GM19239 (cell line): Measurements from ENCODE around the gene MAD1L1.
"Not testable (repeated sequence)": the region's sequence is repeated elsewhere in the genome, so short reads cannot be mapped to it uniquely, and the experiment has no call there.

ENCODE experiments used
- DNase-seq: peaks from one replicate; pipeline ENCODE4 v3.0.0; 2011; ENCODE audit warnings: low spot score; ENCODE audit not compliant: insufficient read length
- FAIRE-seq: peaks from 2 replicates; lab custom pipeline; 2011; peaks lifted over from hg19 to GRCh38; lab: Jason Lieb, UNC

MAD1L1 gene

DNA sequence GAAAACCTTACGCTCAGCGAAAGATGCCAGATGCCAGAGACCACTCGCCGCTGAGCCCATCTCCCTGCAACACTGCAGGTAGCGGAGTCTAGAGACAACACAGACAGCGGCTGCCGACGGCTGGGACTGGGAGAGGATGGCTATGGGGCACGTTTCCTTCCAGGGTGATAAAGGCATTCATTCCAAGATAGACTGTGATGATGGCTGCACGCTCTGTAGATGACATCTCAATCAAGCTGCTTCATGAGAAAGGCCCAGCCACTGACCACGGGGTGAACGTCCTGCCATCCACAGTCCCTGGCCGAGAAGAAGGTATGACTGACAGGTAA is 394.2 kb downstream of the MAD1L1 start:
- not testable (repeated sequence) for FAIRE-seq, DNase-seq

DNA sequence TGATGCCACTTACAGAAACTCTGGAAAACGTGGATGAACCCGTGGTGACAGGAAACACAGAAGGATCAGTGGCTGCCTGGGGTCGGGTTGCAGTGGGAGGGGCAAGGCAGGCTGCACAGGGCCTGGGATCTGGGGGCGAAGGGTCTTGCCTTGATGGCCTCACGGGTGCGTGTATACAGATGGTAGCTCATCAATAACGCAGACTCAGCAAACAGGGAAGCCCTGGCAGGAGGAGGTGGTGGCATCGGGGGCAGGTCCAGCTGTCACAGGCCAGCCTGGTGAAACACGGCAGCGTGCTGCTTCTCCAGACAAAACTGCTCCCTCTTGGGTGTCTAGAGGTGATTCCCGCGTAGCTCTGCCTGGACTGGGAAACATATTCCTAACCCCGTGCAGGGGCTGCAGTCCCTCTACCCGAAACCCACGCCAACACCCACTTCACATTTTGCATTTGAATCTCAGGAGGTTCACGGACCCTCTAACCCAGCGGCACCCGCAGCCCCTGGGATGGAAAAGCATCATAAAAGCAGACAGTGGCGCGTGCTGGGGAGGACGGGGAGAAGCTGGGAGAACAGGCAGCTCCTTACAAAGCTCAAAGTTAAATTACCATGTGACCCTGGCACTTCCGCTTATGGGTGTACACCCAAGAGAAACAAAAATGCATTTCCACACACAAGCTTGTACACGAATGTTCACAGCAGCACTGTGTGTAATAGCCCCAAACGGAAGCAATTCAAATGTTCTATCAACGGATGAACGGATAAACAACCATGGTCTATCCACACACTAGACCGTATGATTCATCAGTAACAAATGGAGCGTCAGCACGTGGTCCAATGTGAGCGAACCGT is 394.8 kb downstream of the MAD1L1 start:
- FAIRE-seq: not testable (repeated sequence)

DNA sequence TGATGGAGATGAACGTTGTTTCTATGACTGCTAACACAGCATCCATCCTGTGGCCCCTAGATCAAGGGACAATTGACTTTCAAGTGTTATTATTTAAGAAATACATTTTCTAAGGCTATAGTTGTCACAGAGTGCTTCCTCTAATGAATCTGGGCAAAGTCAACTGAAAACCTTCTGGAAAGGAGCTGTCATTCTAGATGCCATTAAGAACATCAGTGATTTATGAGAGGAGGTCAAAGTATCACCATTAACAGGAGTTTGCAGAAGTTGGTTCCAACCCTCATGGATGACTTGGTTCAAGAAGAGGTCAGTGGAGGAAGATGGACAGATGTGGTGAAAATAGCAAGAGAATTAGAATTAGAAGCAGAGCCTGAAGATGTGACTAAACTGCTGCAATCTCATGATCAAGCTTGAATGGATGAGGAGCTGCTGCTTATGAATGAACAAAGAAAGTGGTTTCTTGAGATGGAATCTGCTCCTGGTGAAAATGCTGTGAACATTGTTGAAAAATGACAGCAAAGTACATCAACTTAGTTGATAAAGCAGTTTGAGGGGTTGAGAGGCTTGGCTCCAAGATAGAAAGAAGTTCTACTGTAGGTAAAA is 400.7 kb downstream of the MAD1L1 start:
- not testable (repeated sequence) for FAIRE-seq, DNase-seq

More for the DNA sequence above, 394.8 kb downstream of the MAD1L1 start:
- not testable (repeated sequence) for DNase-seq

DNA sequence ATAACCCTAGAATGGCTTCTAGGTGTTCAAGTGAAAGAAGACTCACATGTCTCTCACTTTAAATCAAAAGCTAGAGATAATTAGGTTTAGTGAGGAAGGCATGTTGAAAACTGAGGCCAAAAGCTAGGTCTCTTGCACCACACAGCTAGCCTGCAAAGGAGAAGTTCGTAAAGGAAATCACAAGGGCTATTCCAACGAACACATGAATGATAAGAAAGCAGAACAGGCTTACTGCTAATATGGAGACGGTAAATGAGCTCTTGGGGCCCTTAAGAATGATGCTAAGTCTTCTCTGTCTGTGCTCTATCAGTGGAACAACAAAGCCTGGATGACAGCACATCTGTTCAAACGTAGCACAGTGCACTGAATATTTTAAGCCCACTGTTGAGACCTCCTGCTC is 401.3 kb downstream of the MAD1L1 start:
- not testable (repeated sequence) for FAIRE-seq, DNase-seq

DNA sequence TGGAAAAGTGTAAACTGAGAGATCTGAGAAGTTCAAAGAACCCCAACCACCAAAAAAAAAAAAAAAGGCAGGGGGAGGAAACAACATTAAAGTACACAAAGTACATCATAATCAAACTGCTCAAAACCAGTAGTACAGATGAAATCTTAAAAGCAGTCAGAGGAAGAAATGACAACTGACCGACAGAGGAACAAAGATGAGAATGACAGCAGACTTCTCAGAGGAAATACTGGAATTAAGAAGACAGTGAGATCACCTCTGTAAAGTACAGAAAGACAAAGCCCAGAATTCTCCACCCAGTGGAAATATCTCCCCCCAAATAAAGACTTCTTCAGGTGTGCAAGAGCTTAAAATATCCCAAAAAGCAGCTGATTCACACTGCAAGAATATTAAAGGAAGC is 403.1 kb downstream of the MAD1L1 start:
- not testable (repeated sequence) for DNase-seq, FAIRE-seq

DNA sequence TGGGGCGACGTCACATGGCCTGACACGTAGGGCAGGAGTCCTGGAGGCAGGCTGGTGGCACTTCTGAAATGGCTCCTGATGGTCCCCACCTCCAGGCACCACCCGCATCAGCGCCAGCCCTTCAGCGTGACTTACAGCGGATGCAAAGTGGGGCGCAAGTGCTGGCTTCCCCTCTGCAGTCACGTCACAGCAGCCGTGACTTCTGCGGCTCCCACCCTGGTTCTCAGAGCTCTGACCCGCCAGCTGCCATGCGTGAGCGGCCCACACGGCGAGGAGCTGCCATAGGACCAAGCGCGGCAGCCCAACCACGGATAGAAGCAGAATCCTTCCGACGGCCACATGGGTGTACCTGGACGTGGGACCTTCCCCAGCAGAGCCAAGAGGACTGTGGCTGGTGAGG is 403.6 kb downstream of the MAD1L1 start:
- DNase-seq (no peak), FAIRE-seq (no peak)

DNA sequence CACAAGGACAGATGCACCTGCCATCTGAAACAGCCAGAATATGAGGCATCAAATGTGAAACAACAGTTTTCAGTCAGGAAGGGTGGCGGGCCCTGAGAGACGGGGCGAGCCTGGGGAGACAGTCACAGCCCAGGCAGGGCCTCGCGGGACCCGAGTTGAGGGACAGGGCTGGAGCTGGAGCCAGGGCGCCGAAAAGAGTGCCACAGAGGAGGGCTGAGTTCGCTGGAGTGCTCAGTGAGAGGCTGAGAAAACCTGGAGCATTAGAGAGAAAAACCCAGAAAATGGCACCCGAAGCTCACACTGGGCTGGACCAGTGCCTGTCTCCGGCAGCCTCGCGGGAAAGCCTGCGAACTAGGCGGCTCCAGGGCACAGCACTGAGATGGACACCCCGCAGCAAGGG is 404.6 kb downstream of the MAD1L1 start:
- not testable (repeated sequence) for FAIRE-seq, DNase-seq

DNA sequence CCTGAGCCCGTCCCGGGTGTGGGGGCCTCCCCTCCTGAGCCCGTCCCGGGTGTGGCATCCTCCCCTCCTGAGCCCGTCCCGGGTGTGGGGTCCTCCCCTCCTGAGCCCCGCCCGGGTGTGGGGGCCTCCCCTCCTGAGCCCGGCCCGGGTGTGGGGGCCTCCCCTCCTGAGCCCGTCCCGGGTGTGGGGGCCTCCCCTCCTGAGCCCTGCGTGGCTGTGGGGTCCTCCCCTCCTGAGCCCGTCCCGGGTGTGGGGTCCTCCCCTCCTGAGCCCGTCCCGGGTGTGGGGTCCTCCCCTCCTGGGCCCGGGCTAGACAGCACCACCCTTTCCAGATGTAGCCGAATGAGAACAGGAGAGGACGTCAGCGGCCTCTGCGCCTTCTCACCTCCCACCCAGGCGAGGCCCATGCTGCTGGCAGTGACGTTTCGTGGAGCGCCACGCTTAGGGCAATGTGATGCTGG is 405.2 kb downstream of the MAD1L1 start:
- DNase-seq, FAIRE-seq: not testable (repeated sequence)

DNA sequence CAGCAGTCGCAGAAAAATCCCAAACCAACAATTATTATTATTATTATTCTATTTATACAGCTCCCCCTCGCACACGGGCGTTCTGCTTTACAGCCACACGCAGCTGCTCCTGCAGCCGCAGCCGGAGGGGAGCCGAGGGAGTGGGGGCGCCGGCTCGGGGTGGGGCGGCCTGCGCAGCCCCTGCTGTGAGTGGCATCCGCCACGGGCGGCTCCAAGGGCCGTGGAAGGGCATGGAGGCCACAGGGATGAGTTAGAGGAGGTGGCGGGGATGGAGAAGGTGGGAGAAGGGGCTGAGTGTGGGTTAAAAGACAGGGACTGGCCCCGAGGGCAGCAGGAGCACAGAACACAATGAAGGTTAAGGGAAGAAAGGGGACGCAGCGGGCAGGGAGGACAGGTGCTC is 405.8 kb downstream of the MAD1L1 start:
- FAIRE-seq: not testable (repeated sequence)

DNA sequence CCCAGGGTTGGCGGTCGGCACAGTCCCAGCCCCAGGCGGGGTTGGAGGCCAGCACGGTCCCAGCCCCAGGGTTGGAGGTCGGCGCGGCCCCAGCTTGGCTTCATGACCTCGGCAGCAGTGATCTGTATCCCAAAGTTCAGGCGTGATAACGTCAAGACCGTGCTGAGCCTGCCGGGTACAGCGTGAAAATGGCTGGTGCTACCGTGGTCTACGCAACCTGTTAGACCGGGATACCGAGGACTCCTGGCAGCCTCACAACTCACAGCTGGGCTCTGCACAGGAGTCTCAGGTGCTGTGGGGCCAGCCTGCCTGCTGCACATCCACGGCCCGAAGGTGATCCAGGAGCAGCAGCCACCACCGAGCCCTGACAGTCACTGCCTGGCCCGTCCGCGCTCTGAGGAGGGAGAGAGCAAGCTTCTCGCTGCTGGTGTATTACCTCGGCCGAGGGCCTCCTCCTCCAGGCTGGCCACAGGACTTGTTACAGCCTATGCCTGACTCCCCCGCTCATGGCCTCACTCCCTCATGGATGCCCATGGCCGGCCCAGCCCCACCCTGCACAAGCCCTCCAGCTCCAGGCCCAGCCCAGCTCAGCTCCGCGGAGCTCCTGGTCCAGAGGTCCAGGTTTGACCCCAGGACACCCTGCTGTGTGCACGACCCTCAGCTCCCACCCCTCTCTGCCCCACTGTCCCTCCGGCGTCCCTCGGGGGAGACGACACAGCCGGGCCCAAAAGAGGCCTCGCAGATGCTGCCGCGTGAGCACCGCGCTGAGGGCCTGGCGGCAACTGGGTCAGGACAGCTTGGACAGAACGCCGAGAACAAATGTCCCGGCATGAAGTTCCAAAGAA is 406.6 kb downstream of the MAD1L1 start:
- FAIRE-seq (no peak), DNase-seq (no peak)

More for the DNA sequence above, 405.8 kb downstream of the MAD1L1 start:
- DNase-seq: not testable (repeated sequence)

DNA sequence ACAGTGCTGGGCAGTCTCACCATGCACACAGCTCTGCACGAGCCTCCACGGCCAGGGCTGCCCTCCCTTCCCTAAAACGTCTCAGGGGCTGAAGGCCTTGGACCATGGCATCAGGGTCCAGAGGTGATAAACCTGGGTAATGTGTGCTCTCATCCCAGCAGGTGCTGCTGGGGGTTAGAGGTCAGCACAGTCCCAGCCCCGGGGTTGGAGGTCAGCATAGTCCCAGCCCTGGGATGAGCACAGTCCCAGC is 407.2 kb downstream of the MAD1L1 start:
- FAIRE-seq, DNase-seq: not testable (repeated sequence)

DNA sequence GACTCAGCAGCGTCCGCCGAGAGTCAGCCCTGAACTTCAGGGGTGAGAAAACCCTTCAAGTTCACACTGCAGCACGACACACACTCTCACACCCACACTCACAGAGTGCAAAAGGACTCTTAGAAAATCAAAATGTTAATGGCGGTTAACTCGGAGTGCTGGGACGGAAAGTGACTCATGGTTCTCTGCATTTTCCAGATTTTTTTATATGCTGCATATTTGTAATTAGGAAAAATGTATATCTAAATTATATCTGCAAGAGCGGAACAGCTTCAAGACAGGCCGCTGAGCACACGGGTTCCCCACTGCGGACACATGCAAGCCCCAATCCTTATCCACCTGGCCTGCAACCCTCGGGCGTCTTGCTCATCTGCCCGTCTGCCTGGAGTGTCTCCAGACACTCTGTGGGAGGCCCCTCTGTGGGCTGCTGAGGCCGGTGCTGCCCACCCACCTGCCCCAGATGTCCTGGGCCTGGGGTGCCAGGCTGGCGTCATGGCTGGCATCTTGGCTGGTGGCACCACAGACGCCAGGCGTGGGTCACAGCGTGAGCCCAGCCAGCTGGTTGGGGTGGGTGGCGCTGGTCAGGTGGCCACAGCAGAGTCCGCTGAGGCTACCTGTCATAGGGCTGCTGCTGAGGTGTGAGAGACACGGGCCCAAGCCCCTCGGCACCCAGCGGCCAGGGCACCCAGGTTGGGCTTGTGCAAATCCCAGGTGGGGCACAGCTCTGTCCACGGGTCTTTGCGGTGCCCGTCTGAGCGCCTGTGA is 407.7 kb downstream of the MAD1L1 start:
- FAIRE-seq, DNase-seq: not testable (repeated sequence)

DNA sequence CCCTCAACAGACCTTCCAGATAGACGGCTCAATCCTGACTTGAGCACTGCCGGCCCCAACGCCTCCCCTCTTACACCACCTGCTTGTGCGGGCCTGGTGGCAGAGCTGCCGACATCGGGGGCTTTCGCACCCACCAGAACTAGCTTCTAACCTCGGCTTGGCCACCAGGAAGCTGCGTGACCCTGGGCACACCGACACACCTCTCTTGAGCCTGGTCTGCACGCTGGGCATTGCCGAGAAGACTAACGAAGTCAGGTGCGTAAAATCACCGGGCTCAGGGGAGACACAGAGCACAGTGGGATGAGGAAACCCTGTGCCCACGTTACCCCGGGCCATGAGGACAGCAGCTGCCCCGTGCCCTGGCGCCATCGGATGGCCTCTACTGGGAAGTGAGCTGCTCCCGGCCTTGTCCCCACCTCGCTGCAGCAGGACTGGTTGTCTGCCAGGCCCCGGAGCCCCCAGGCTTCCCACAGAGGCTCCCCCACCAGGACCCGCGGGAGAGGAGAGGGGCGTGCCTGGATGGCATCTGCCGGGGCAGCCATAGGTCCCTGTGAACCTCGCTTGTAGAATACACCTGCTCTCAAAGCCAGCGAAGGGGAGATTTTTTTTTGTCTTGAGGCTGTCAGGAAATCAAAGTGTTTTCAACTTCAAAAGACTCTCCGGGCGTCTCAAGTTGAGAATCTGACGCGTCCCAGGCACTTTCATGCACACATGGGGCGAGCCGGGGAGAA is 408.4 kb downstream of the MAD1L1 start:
- FAIRE-seq, DNase-seq: not testable (repeated sequence)

DNA sequence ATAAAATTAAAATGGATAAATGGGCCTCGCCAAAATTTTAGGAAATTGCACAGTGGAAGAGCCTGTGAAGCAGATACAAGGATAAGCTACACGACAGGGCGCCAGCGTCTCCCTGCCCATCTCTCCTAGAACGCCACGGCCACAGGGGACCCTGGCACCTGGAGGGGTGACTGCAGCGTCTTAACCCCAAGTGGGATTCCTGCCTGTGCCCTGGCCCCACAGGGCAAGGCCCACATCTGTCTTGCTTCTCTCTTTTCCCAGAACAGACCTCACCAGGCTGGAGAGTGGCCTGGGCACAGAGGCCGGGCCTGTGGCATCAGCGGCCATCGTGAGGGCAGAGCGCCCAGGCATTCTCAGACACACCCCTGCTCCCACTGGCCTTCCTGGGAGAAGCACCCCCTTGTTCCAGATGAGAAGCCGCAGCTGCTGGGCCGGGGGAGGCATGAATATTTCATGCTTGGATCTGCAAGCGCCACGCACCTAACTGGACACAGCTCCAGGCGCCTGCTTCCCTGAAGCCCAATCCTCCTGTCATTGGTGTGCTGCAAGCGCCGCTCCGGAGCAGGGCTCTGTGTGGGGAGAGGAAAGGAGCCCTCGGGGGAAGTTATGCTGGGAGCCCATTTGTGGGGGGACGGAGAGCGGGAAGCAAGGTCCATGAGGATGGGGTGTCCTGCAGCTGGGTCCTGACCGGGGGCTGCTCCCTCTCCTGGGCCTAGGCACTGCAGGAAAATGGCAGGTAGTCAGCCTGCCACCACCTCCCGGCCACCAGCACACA is 409.2 kb downstream of the MAD1L1 start:
- FAIRE-seq: no peak
- DNase-seq: no peak

DNA sequence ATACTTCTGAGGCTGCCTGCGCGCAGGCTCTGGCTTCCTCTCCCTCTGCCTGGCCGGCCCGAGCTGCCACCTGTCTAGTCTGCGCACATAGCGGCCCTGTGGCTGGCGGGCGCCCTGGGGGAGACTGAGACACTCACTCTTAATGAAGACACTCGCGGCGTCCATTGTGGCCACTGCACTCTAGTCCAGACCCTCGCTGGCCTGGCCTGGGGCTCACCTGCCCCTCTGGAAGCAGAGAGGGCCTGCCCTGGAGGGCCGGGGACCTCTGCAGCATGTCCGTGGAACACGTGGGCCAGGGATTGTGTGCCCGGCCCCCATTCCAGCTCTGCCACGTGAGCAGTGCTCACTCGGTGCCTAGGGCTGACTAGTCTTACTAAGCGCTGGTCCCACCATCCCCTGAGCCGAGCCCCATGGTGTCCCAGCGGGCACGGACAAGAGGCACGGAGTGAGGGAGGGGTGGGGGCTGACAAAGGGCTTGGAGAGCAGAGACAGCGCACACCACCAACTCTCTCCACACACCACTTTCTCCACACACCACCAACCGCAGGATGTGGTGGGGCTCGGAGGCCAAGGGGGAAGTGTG is 413.4 kb downstream of the MAD1L1 start:
- FAIRE-seq (no peak), DNase-seq (no peak)

DNA sequence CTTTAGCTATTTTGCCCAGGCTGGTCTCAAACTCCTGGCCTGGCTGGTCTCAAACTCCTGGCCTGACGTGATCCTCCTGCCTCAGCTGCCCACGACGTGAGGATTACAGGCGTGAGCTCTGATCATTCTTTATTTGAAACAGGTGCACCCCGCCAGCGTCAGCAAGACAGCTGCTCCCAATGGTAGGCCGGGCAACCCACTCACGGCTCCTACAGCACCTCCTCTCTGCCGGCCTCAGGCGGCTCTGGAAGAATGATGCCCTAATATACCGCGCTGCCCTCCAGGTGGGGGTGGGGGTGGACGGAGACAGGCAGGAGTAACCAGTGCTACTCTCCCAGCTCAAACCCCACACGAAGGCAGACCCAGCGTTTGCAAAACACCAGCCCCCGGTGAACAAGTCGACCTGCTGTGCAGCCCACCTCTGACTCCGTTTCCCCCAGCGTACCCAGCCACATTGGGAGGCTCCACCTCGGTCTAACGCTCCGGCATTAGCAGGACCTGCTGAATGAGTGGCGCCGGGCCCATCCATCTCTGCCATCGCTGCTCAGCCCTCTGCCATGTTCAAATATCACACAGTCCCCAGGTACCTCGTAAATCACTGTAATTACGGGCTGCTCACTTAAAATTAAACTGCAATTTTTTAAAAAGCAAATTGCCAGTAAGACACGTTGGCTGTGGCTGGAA is 414.0 kb downstream of the MAD1L1 start:
- FAIRE-seq (no peak), DNase-seq (no peak)

DNA sequence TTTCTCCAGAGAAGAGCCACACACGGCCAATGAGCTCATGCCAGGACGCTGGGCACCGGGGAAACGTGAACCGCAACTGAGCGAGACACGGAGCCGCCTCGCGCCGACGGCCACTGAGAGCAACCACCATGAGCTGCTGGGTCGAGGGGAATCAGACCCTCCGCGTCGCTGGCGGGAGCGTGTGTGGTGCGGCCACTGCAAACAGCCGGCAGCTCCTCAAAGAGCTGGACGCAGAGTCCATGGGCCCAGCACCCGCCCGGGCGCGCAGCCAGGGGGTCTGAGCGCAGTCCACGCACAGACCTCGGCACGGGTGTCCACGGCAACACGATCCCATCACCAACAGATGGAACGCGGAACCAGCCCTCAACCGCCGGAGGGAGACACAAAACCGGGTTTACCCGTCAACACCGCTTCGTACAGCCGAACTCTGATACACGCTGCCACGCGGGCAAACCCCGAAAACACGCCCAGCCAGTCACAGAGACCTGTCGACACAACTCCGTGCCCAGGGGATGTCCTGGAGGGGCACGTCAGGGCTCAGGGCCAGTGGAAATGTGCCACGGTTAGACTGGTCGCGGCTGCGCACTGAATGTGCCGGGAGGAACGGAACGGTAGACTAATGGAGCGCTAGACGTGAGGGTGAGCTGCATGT is 415.6 kb downstream of the MAD1L1 start:
- no peak for DNase-seq
- no peak for FAIRE-seq
